ENCODE measurements around the gene SEC31A.

The SEC31A gene

DNA sequence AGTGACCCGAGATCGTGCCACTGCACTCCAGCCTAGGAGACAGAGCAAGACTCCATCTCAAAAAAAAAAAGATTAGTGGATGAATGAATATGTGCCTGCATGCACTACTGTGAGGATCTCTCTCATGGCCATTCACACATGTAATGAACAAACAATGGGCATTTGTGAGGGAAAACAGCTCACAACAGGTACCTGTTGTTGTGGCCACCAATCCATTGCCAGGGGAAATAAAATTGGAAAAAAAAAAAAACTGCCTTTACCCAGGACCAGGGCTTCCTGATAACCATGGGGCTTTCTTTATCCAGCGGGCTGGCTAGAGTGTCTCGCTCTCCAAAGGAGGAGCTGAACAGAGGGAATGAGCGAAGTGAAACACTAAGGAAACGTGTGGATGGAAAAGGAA is 99.8 kb downstream of the SEC31A start:
- no peak for DNase-seq

DNA sequence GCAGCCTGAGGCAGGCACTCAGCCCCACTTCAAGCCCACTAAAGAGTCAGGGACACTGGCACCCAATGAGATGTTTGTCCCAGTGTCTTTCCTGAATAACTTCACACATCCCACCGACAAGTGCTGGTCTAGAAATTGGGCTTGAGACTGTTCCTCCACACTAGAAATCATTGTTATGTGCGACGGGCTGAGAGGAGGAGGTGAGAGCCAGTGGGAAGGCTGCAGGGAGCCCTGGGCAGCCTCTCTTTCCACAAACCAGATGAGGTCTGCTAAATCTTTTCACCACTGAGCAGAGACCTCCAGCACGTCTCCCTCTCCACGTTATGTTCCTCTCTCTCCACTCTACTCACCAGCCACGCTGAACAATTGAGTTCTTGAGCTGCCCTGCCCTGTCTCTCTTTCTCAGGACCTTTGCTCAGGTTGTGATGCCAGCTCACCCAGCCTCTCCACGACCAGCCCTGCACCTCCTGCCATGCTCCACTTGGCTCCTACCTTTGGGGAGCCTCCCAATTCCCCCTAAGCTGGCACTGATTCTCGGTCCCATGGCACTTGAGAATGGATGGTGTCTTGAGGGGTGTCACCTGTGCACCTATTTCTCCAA is 100.8 kb downstream of the SEC31A start:
- DNase-seq: no peak

DNA sequence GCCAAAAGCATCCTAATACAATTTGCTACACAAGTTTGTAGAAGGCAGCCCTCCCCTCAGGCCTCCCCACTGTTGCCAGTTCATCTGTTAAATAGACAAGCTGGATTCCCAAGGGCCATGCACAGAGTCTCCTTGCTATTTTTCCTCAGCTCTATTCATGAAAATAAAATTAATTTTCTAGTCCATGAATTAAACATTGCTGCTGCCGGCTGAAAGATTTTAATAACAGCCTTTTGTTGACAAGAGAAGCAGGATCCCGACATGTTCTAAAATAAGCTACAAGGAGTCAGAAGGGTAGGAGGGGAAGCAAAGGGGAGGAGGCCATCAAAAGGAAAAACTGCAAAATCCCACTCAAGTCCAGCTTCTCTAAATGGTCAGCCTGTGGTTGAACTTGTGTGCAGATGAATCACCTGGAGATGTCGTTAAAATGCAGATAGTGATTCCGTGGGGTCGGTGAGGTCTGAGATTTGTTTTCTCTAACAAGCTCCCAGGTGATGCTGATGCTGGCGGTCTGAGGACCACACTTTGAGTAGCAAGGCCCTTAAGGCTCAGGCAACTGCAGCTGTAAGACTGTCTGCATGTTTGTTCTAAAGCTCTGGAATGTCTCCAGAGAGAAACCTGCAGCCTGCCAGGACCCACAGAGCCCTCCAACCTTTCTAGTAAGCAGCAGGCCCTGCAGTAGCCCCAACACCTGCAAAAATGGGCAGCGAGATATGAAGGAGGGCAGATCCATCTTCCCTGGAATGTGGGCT is 101.8 kb downstream of the SEC31A start:
- no peak for DNase-seq

DNA sequence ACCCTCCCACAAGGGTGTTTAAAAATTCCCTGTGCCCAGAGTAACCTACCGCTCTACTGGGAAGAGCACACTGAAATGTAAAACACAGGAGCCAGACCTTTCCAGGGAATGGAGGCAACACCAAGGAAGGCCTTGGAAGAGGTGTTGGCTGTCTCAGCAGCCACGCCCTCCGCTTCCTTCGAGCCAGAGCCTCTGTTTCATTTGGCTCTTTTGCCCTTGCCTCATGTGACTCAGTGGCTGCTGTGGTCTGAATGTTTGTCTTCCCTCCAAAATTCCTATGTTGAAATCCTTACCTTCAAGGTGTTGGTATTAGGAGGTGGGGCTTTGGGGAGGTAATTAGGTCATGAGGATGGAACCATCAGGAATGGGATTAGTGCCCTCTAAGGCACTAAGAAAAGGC is 103.6 kb downstream of the SEC31A start:
- DNase-seq: no peak

DNA sequence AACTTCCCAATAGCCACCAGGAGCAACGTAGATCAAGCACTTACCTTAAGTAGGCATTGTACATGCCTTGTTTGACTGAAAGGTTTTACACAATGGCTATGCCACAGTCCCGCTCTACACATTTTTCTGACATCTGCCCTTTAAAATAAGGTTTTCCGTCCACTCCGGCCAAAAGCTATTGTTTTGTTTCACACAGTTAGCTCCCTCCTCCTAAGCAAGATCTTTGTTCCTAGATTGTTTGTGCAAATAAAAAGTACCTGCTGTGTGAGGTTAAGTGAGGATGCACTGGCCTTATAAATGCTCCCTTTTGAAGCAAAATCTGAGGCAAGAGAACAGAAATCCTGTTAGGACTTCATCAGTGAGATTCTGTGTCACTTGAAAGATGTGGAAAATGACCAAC is 104.1 kb downstream of the SEC31A start:
- no peak for DNase-seq

DNA sequence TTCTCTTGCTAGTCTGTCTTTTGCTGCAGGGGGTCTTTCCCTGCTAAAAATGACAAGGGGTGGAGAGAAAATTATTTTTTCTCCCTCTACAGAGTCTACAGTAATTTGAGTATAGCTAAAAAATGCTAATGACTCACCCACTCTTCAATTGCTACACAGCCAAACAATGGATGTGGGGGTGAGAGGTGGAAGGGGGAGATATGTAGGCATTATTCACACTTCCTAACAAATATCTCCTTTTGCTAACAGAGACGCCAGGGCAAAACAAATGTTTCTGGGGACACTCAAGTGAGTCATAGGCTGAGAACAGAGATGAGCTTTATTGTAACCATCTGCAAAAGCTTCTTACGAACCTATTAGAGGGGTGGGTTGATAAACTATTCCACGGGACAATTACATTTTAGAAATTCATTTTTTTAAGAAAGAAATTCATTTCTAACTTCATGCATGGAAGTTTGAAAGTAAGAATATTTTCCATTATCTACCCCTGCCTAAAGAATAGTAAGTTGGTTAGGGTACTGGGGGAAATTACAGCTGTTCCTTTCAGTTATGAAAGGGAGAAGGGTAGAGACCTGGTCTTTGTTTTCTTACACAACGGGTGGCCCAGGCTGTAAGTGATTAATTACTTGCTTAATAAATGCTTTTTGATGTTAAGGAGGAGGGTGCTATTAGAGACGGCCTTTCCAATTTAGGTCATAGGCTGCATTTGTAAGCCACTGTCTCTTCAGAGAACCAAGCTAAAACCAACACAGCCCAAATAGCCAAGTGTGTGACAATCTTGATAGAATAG is 105.1 kb downstream of the SEC31A start:
- no peak for DNase-seq

DNA sequence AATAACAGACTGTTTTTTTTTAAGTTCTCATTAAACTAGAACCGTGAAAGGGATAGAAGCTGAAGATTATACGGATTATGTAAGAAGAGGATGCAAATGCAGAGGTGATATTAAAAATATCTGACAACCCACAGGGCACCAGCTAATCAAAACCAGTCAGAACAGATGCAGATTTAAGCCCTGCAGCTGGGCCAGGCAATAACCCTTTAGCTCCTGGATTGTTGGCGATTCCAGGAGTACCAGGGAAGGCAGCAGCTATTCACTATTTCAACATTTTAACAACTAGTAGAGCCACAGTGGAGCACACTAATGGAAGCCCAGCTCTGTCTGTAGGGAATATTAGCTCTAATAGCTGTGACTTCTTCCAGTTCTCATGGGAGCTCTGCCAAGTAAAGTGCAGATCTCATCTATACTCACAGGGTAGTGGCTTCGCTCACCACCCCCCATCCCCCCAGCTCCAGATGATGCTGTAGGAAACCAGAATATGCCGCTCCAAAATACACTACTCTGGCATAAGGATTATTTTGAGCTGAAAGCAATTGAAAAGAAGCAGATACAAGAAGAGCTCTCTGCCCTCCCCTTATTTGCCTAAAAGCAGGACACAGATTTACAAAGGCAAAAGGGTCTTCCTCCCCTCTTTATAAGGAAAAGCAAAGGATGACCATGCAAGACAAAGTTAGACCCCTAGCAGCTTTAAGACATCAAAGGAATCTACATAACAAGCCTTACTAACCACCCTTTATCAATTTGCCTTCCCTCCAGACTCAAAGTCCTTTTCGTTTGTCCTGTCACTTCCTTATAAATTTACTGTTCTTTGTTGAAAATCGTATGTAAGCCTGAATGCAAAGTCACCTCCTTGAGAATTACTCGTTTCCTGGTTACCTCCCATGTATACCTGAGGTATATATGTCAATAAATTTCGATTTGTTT is 106.0 kb downstream of the SEC31A start:
- no peak for DNase-seq

DNA sequence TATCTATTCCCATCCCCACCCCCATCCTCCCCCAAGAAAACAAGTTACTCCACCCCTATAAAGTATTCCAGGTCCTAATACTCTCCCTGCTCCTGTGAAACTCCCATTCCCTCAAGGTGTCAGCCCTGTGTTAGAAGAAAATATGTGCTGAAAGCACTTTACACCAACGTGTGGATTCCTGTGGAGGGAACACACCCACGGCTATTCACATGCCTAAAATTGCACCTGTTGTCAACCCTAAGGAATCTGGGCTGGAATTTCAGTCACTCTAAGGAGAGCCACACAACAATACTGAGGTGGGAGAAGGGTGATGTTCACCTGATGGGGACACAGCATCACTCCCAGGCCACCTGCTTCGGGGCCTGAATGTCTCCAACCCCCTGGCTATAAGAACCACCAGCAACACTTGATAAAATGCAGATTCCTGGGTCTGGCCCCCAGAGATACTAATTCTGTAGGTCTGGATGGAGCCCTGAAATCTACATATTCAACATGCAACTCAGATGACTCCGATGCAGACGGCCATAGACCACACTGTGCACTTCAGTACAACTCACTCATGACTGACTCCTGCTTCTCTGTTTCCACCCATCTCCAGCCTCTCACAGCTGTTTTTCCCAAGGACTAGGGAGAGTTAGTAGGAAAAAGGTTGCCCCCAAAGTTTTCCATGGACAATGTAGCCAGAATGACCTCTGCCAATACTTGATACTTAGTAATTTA is 108.2 kb downstream of the SEC31A start:
- DNase-seq: no peak

DNA sequence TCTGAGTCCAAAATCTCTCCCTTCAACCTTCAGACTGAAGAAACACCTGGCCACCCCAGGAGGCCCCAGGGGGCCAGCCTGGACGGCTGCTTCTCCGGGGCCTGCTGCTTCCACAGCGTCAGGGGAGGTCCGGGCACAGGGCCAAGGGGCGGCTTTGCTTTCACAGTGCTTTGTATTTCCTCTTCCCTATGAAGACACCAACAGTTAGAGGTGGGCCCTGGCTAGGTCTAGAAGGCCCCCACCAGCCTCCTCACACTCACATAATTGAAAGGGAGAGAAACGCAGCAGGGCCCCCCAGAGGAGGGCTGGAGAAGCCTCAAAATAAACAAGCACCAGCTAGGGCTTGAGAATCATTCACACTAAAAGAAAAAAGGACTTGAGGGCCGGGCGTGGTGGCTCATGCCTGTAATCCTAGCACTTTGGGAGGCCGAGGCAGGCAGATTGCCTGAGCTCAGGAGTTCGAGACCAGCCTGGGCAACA is 110.2 kb downstream of the SEC31A start:
- no peak for DNase-seq

DNA sequence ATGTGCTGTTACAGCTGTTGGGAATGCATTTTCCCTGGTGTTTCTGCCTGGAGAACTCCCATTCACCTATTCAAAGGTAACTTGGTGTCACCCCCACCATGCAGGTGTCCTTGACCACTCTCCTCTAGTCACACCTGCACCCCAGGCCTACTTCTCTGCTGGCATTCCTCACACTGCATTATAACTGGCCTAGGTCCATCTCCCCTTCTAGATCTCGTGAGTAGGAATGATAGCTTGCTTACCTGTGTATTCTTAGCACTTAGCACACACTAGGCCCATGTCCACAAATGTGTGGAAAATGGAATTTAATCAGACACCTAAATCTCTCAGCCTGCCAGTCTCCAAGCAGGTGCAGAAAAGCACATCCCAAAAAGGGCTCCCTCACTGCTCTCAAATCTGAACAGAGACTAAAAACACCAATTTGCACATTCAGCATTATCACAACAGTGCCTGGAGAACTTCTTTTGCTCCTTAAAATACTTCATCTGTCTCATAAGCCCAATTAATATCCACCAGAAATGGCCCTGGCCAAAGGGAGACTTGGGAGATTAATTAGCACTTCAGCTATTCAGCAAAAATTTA is 110.7 kb downstream of the SEC31A start:
- no peak for DNase-seq

DNA sequence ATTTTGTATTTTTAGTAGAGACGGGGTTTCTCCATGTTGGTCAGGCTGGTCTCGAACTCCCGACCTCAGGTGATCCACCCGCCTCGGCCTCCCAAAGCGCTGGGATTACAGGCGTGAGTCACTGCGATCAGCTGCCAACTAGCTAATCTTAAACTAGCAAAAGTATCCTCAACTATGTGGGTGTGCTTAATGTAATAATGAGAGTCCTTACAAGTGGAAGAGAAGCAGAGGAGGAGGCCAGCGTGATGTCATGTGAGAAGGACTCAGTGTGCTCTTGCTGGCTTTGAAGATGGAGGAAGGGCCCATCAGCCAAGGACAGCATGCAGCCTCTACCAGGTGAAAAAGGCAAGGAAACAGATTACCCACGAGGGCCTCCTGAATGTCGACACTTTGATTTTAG is 111.9 kb downstream of the SEC31A start:
- DNase-seq: no peak

DNA sequence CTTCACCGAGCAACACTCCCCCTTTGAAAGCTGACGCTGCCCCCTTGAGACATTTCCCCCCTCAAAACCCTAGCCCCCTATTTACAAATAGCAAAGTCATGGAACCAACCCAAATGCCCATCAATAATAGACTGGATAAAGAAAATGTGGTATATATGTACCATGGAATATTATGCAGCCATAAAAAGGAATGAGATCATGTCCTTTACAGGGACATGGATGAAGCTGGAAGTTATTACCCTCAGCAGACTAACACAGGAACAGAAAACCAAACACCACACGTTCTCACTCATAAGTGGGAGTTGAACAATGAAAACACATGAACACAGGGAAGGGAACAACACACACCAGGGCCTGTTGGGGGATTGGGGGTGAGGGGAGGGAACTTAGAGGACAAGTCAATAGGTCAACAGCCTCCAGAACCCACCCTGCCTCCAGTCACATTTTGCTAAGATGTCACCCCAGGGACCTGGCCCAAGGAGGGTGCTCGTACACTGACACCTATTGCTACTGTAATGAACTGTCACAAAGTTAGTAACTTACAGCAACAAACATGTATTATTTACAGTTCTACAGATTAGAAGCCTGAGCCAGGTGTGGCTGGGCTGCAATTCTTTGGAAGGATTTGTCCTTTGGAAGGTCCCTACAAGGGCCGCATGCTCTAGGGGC is 113.0 kb downstream of the SEC31A start:
- DNase-seq: no peak

DNA sequence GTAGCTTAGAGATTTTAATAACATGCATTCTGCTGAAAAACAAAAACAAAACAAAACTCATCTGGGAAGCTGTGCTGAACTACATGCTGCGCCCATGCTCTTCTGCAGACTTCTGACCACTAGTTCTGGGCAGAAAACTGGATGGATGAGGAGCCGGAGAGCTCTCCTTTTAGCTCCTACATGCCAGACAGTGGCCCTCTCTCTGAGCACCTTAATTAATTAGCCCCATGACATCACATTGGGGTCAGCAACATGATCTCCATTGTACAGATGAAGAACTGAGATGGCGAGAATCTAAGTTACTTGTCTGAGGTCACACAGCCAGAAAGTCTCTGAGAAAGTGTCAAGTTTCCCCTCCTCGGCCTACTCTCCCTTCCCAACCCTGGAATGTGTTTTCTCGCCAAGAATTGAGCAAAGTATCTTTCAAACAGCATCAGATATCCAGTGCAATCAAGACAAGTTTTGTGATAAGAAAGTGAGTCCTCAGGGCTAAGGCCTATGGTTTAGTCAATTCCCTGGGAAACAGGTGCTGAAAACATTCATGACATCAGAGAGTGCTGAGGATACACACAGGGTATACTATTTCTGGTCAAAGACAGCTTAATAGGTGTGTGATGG is 113.9 kb downstream of the SEC31A start:
- no peak for DNase-seq

DNA sequence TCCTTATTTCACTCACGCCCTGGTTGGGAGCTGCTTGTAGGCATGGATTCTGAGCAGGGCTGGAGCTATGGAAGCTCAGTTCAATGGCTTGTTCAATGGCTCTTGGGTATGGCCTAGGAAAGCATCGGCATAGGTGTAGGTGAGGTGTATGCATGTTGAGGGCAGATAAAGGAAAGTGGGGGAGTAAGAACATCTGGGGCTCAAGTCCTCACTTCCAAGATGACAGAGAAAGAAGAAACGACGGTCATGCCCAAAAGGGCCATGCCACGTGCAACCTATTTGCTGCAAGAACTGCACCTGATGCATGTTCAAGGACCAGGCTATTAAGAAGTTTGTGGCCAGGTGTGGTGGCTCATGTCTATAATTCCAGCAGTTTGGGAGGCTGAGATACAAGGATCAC is 115.7 kb downstream of the SEC31A start:
- DNase-seq: no peak

DNA sequence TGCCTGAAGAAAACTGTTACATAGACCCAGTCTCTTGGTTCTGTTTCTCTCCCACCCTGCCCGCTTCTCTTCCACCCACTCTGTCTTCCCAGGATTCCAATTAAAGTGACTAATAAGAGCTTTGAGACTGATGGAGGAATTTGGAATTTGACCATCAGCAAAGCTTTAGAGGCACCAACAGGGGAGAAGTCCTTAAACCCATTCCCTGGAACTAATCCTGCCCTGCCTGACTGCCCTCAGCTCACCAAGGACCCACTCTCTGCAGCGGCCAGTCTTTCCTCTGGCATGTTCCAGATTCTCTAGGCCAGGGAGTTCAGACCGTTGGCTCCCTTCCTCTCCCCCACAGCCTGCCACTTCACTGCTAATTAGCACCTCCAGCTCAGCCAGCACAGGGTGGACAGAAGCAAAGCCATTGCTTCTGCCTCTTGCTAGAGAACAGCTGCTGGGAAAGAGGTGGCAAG is 116.2 kb downstream of the SEC31A start:
- DNase-seq: no peak

DNA sequence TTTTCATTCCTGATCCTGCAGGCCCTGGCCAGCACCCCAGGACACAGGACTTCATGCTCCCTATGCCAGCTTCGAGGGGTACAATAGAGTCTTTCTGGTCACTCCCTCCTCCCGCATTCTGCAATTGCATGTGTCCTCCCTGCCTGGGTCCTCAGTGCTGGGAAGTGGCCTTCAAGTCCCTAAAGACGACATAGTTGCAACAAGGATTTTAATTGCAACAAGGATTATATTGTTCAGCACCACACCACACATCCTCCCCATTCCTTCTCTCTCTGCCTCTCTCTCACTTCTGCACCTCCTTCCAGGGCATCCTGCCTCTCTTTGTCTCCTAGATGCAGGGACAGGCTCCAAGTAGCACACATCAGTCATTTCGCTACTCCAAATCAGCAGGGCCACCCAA is 117.9 kb downstream of the SEC31A start:
- DNase-seq: no peak

DNA sequence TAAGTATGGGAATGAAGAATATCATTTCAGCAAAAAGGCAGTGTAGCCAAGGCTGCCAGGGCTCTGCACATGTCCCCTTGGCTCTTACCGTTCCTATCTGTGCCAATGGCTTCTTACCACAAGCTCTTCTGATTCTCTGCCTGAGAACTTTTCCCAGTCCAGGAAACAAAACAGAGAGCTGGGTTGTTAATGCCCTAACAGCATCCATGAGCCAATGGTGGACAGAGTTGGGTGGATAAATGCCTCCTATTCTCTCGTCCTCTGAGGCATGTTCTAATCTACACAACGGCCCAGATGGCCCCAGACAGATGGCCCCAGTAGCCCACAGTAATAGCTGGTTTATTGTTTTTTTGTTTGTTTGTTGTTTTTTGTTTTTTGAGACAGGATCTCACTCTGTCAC is 120.3 kb downstream of the SEC31A start:
- no peak for DNase-seq
